Measurements from ENCODE around the gene PKP4.
"Not testable (repeated sequence)": the region's sequence is repeated elsewhere in the genome, so short reads cannot be mapped to it uniquely, and the experiment has no call there.

DNA sequence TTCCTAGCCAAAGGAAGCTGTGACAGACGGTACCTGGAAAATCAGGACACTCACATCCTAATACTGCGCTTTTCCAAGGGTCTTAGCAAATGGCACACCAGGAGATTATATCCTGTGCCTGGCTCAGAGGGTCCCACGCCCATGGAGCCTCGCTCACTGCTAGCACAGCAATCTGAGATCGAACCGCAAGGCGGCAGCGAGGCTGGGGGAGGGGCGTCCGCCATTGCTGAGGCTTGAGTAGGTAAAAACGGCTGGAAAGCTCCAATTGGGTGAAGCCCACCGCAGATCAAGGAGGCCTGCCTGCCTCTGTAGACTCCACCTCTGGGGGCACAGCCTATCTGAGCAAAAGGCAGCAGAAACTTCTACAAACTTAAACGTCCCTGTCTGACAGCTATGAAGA lies 23.0 kb upstream of the PKP4 start:
- not testable (repeated sequence) for TF ChIP-seq POLR2AphosphoS5 (IDR thresholded peaks at IDR 0.05; ENCODE audit: borderline replicate concordance, low read depth, low read length); EZH2 (IDR thresholded peaks at IDR 0.05); FOXP2 (optimal IDR thresholded peaks at IDR 0.05; ENCODE audit: control extremely low read depth, extremely low read length, insufficient read depth)
